ENCODE data around the gene FHIP1B.

FHIP1B gene

DNA sequence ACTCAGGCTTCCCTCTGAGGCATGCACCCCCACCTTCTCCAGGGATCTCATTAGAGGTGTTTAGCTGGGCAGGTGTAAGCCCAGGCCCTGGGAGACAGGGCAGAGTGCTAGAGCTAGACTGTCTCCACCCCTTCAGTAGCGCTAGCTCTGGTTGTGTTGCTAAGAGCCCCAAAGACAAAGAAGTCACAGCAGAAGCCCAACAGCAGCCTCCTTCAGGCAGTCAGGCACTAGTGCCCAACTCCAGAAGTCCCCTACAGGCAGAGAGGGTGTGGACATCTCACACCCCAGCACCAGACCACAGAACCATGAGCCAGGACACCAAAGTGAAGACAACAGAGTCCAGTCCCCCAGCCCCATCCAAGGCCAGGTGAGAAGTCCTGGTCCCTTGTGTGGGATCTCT, 4.5 kb upstream of the FHIP1B start, which contains the start of gene CNGA4:
TSS of gene CNGA4 (plus strand) at position 188 of the 400 bp plus-strand sequence. CDS start at position 306, 118 bp downstream.
- TF ChIP-seq, protein P1, sequence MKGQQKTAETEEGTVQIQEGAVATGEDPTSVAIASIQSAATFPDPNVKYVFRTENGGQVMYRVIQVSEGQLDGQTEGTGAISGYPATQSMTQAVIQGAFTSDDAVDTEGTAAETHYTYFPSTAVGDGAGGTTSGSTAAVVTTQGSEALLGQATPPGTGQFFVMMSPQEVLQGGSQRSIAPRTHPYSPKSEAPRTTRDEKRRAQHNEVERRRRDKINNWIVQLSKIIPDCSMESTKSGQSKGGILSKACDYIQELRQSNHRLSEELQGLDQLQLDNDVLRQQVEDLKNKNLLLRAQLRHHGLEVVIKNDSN (IDR thresholded peaks at IDR 0.05): no peak
- TF ChIP-seq NFIC (IDR thresholded peaks at IDR 0.05) (no peak), TEAD4 (IDR thresholded peaks at IDR 0.05) (no peak), FOXM1 (IDR thresholded peaks at IDR 0.05; ENCODE audit: borderline replicate concordance, low read depth) (no peak)

DNA sequence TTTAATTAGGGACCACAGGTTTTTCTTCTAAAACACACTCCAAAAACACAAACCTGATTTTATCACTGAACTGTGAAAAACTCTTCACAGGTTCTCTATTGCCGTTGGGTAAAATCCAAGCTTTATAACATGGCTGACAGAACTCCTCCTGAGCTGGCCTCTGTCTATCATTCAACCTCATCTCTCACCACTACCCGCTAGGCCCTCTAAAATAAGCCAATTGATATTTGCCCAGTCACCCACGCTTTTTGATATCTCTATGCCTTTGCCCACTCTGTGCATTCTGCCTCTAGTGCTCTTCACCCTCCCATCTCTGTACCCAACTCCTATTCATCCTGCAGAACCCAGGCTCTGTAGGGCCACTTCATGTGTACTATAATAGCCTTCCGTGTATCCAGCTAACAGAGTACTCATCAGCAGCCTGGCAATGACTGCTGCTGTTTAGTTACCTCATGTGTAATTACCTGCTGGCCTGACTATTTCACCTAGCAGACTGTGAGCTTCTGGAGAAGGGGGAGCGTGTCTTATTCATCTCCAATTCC, 3.4 kb upstream of the FHIP1B start:
- no peak for TF ChIP-seq ZBTB7A (IDR thresholded peaks at IDR 0.05; ENCODE audit: low read depth)
- no peak for TF ChIP-seq YY1 (IDR thresholded peaks at IDR 0.05; ENCODE audit: low read depth)
- TF ChIP-seq CREB1 (IDR thresholded peaks at IDR 0.05; ENCODE audit: low read depth): no peak
- no peak for TF ChIP-seq CEBPB (IDR thresholded peaks at IDR 0.05)
- TF ChIP-seq RAD21 (IDR thresholded peaks at IDR 0.05; ENCODE audit: low read depth): no peak
- TF ChIP-seq, protein P2, sequence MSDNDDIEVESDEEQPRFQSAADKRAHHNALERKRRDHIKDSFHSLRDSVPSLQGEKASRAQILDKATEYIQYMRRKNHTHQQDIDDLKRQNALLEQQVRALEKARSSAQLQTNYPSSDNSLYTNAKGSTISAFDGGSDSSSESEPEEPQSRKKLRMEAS (IDR thresholded peaks at IDR 0.05): no peak
- TF ChIP-seq, protein P3, sequence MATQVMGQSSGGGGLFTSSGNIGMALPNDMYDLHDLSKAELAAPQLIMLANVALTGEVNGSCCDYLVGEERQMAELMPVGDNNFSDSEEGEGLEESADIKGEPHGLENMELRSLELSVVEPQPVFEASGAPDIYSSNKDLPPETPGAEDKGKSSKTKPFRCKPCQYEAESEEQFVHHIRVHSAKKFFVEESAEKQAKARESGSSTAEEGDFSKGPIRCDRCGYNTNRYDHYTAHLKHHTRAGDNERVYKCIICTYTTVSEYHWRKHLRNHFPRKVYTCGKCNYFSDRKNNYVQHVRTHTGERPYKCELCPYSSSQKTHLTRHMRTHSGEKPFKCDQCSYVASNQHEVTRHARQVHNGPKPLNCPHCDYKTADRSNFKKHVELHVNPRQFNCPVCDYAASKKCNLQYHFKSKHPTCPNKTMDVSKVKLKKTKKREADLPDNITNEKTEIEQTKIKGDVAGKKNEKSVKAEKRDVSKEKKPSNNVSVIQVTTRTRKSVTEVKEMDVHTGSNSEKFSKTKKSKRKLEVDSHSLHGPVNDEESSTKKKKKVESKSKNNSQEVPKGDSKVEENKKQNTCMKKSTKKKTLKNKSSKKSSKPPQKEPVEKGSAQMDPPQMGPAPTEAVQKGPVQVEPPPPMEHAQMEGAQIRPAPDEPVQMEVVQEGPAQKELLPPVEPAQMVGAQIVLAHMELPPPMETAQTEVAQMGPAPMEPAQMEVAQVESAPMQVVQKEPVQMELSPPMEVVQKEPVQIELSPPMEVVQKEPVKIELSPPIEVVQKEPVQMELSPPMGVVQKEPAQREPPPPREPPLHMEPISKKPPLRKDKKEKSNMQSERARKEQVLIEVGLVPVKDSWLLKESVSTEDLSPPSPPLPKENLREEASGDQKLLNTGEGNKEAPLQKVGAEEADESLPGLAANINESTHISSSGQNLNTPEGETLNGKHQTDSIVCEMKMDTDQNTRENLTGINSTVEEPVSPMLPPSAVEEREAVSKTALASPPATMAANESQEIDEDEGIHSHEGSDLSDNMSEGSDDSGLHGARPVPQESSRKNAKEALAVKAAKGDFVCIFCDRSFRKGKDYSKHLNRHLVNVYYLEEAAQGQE (IDR thresholded peaks at IDR 0.05; ENCODE audit: low read depth): no peak
- no peak for TF ChIP-seq TEAD4 (IDR thresholded peaks at IDR 0.05)
- TF ChIP-seq EGR1 (IDR thresholded peaks at IDR 0.05): no peak
- TF ChIP-seq FOXM1 (IDR thresholded peaks at IDR 0.05; ENCODE audit: borderline replicate concordance, low read depth): no peak
- TF ChIP-seq TCF12 (IDR thresholded peaks at IDR 0.05; ENCODE audit: low read depth): no peak
- TF ChIP-seq, protein P1 (IDR thresholded peaks at IDR 0.05): no peak

DNA sequence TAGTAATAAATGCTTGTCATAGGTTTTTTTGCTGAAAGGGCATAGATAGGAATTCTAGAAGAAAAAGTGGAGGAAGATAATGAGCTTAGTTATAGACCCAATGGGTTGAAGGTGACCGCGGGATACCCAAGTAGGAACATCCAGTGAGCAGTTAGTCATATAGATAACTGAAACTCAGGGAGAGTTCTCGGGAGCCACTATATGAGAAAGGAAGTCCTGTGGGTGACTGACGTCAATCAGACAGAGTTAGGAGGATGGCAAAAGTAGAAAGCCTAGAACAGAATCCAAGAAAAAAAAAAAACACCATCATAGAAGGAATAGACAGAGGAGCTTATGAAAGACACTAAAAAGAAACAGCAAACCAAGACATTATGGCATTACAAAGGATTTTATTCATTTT, 2.8 kb upstream of the FHIP1B start:
- TF ChIP-seq RAD21 (IDR thresholded peaks at IDR 0.05; ENCODE audit: low read depth) (no peak), YY1 (IDR thresholded peaks at IDR 0.05; ENCODE audit: low read depth) (no peak), EGR1 (IDR thresholded peaks at IDR 0.05) (no peak)

DNA sequence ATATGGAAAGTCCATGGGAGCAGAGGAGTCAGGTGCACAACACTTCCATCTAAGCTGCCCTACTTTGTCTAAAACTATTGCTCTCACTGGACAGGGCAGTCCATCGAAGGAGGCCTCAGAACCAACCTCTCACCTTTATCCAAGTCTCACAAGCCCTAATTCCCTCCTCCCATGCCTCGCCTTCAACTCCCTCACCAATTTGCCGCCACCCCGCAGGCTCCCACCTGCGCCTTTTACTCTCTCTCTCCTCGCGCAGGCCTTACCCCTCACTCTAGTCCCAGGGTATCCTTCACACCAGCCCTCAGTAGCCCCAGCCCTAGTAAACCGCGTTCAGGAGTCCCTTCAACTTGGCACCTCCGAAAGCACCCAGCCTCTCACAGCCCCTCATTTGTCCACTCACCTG, 451 bp downstream of the FHIP1B start:
- TF ChIP-seq RAD21 (IDR thresholded peaks at IDR 0.05; ENCODE audit: low read depth) (no peak), EP300 (IDR thresholded peaks at IDR 0.05; ENCODE audit: borderline replicate concordance) (no peak), TCF12 (IDR thresholded peaks at IDR 0.05; ENCODE audit: low read depth) (no peak; the same call in 1 of the 2 replicates), EGR1 (IDR thresholded peaks at IDR 0.05) (no peak), FOXM1 (IDR thresholded peaks at IDR 0.05; ENCODE audit: borderline replicate concordance, low read depth) (no peak), YY1 (IDR thresholded peaks at IDR 0.05; ENCODE audit: low read depth) (no peak)

DNA sequence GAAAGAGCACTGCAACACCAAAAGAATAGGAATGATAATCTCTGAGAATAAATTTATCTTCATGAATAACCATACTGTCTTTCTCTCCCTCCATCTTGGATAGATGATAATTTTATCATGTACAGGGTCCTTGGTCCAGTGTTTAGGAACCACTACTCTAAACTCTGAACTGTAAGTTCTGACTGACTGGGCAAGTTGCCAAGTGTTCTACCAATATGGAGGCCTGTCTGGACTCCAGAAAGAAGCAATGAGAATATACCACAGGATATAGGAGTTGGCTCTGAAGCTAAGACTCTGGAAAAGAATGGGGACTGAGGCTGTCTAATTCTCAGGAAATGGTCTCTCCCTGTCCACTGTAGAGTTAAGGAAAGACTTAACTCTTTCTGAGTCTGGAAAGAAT, 1.5 kb downstream of the FHIP1B start:
- TF ChIP-seq, protein P2 (IDR thresholded peaks at IDR 0.05): no peak
- TF ChIP-seq RAD21 (IDR thresholded peaks at IDR 0.05; ENCODE audit: low read depth) (no peak), ZBTB7A (IDR thresholded peaks at IDR 0.05; ENCODE audit: low read depth) (no peak), TEAD4 (IDR thresholded peaks at IDR 0.05) (no peak), EP300 (IDR thresholded peaks at IDR 0.05; ENCODE audit: borderline replicate concordance) (no peak)
- TF ChIP-seq, protein P1 (IDR thresholded peaks at IDR 0.05): no peak

DNA sequence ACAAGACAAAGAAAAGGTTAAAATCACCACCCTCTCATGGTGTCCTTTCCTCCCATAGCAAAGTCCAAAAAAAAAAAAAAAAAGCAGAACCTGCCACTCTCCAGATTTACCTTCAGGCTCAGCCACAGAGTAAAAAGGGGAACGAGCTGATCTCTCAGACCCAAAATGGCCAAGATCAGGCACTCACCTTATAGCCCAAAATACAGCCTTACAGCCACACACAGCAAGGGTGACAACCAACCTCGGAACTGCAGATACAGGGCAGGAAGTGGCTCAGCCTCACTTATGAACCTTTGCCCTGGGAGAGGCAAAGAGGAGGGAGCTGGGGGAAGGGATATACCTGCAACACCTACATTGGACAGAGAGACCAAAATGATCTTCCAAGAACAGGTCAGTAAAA, 4.5 kb downstream of the FHIP1B start:
- TF ChIP-seq RAD21 (IDR thresholded peaks at IDR 0.05; ENCODE audit: low read depth) (no peak), CREB1 (IDR thresholded peaks at IDR 0.05; ENCODE audit: low read depth) (no peak)

DNA sequence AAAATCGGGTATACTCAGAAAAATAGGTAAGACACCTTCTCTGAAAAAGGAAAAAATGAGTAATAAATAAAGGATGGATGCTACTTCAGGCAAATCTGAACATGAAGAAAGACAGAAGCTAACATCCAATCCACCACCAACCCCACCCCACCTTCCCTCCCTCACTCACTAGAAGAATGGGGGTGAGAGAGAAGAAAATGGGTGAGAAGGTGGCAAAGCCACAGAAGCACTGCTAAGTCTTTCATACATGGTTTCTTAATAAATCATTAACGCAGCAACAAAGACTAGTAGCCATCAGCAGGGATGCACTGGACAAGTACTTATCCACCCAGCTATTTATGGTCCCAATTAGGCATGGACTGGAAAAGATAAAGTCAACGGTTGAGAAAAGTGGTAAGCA, 5.9 kb downstream of the FHIP1B start:
- no peak for TF ChIP-seq CREB1 (IDR thresholded peaks at IDR 0.05; ENCODE audit: low read depth)
- no peak for TF ChIP-seq TEAD4 (IDR thresholded peaks at IDR 0.05)
- TF ChIP-seq CEBPB (IDR thresholded peaks at IDR 0.05): no peak

DNA sequence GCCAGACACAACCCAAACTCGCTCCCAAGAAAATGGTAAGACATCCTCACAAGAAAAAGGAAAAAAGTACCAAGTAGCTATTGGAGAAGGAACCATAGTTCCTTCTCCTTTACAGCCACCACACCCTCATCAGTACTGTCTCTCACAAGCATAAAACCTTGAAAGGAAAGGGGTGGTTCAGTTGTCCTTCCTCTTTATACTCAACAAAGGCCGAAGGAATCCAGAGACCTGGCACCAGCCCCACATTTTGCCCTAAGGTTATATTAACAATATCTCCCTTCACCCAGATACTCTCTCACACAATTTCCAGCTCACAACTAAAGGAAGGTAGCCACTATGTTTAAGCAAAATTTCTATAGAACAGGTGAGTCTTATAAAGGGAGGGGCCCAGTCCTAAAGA, 8.5 kb downstream of the FHIP1B start:
- TF ChIP-seq YY1 (IDR thresholded peaks at IDR 0.05; ENCODE audit: low read depth) (no peak), NFIC (IDR thresholded peaks at IDR 0.05) (no peak), TCF12 (IDR thresholded peaks at IDR 0.05; ENCODE audit: low read depth) (no peak), TEAD4 (IDR thresholded peaks at IDR 0.05) (no peak), TAF1 (IDR thresholded peaks at IDR 0.05; ENCODE audit: low read depth) (no peak), EGR1 (IDR thresholded peaks at IDR 0.05) (no peak), CREB1 (IDR thresholded peaks at IDR 0.05; ENCODE audit: low read depth) (no peak), CEBPB (IDR thresholded peaks at IDR 0.05) (no peak), RAD21 (IDR thresholded peaks at IDR 0.05; ENCODE audit: low read depth) (no peak), ZBTB7A (IDR thresholded peaks at IDR 0.05; ENCODE audit: low read depth) (no peak), FOXM1 (IDR thresholded peaks at IDR 0.05; ENCODE audit: borderline replicate concordance, low read depth) (no peak), EP300 (IDR thresholded peaks at IDR 0.05; ENCODE audit: borderline replicate concordance) (no peak)
- TF ChIP-seq, protein P3 (IDR thresholded peaks at IDR 0.05; ENCODE audit: low read depth): no peak
- TF ChIP-seq, protein P2 (IDR thresholded peaks at IDR 0.05): no peak
- TF ChIP-seq, protein P1 (IDR thresholded peaks at IDR 0.05): no peak

Measured in Ishikawa (cell line).